Measurements from ENCODE around the gene VAMP7.

DNA sequence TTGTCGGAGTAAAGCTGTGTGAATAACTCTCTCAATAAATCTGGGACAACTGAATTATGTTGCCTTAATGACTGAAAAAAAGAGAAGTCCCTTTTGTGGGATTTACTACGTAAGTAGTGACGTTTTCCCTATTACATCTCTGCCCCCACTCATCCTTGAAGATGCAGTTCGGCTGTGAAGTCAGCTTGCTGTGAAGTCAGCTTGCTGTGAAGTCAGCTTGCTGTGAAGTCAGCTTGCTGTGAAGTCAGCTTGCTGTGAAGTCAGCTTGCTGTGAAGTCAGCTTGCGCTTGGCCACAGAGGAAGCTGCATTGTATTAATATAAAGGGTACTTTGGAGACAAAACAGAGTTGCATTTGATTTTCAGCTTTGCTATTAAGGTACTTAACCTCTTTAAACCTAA lies 8.0 kb upstream of the VAMP7 start:
- TF ChIP-seq POLR2A (IDR thresholded peaks at IDR 0.05; ENCODE audit: control extremely low read depth in 1 of 2, low read depth in 2 of 2, low read length in 2 of 2) = no peak
- TF ChIP-seq EZH2 (IDR thresholded peaks at IDR 0.05; ENCODE audit: low read depth, low read length, severe bottlenecking) = no peak
- no peak for TF ChIP-seq SUZ12 (IDR thresholded peaks at IDR 0.05; ENCODE audit: low read length)
- TF ChIP-seq, protein P1, sequence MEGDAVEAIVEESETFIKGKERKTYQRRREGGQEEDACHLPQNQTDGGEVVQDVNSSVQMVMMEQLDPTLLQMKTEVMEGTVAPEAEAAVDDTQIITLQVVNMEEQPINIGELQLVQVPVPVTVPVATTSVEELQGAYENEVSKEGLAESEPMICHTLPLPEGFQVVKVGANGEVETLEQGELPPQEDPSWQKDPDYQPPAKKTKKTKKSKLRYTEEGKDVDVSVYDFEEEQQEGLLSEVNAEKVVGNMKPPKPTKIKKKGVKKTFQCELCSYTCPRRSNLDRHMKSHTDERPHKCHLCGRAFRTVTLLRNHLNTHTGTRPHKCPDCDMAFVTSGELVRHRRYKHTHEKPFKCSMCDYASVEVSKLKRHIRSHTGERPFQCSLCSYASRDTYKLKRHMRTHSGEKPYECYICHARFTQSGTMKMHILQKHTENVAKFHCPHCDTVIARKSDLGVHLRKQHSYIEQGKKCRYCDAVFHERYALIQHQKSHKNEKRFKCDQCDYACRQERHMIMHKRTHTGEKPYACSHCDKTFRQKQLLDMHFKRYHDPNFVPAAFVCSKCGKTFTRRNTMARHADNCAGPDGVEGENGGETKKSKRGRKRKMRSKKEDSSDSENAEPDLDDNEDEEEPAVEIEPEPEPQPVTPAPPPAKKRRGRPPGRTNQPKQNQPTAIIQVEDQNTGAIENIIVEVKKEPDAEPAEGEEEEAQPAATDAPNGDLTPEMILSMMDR (IDR thresholded peaks at IDR 0.05; ENCODE audit: control extremely low read depth in 1 of 3, insufficient read depth in 1 of 3, low read depth in 1 of 3, low read length in 3 of 3) = no peak
- TF ChIP-seq, protein P2, sequence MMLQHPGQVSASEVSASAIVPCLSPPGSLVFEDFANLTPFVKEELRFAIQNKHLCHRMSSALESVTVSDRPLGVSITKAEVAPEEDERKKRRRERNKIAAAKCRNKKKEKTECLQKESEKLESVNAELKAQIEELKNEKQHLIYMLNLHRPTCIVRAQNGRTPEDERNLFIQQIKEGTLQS (IDR thresholded peaks at IDR 0.05; ENCODE audit: insufficient read depth, low read depth, low read length) = no peak
- TF ChIP-seq RAD21 (IDR thresholded peaks at IDR 0.05 in 1 of 2, conservative IDR thresholded peaks at IDR 0.05 in 1 of 2; ENCODE audit: low read depth in 2 of 2, low read length in 2 of 2) = no peak
- no peak for TF ChIP-seq ASH2L (IDR thresholded peaks at IDR 0.05; ENCODE audit: low read length)
- TF ChIP-seq CBX5 (IDR thresholded peaks at IDR 0.05; ENCODE audit: low read depth, low read length) = no peak
- TF ChIP-seq, protein P3, sequence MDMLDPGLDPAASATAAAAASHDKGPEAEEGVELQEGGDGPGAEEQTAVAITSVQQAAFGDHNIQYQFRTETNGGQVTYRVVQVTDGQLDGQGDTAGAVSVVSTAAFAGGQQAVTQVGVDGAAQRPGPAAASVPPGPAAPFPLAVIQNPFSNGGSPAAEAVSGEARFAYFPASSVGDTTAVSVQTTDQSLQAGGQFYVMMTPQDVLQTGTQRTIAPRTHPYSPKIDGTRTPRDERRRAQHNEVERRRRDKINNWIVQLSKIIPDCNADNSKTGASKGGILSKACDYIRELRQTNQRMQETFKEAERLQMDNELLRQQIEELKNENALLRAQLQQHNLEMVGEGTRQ (IDR thresholded peaks at IDR 0.05; ENCODE audit: low read length) = no peak
- TF ChIP-seq JUN (IDR thresholded peaks at IDR 0.05; ENCODE audit: low read depth, low read length) = no peak
